ENCODE measurements around the gene IMPA2. TPM values are rescaled to one million over a fixed set of nuclear protein-coding genes. Genes with fewer than 3 reads are reported as not detected.

IMPA2 gene
- total and polyA plus RNA-seq, 2 of the 13 experiments (the other 11 are each of a cell fraction or from before 2014, with no cell fraction given), result 37.8 to 71.8 TPM

DNA sequence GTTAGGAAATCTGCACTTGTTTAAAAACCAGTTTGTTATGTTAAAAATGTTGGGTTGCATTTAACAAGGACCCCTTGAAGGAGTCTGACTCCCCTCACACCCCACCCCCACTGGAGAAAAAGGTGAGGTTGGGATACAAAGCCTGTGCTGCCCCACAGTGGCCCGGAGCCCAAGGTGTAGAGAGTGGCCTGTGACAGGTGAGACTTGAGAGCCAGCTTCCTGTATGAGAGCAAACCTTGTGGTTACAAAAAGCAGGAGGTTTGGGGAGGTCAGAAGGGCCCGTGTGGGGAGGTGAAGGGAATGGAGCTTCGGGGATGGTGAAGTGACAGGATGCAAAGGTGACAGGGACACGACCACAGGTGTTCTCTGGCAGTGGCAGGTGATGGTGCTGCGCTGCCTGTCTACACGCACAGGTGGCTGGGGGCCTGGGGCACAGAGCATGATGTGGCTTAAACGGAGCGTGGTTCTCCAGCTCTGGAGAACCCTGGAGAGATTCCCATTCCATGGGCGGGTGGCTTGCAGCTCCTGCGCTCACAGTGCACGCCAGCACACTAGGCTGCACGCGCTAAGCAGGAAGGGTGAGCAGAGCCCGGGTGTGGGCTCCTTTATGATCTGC, 29.0 kb downstream of the IMPA2 start:
- ChIA-PET POLR2A (no interaction called here), CTCF (ENCODE audit: low intra/inter-chr PET ratio, low total read pairs) (no interaction called here)
- Histone ChIP-seq H3K4me1 (ENCODE audit: insufficient read depth, low read length) (peaks cover 24% of the 10 kb centered on the region), H3K36me3 (replicated peaks in 1 of 2; ENCODE audit: control insufficient read depth in 1 of 2, insufficient read depth in 2 of 2, low read length in 2 of 2) (peaks cover 18 to 65% of the 10 kb centered on the region in 2 experiments; a peak in 4 of 5 replicates), H3K9me3 (ENCODE audit: low read length) (no peaks in the 10 kb centered on the region), H2AFZ (ENCODE audit: low read length) (no peak overlapping the region), H3K27me3 (ENCODE audit: control insufficient read depth in 1 of 2, insufficient read depth in 2 of 2, low read length in 2 of 2) (no peaks in the 10 kb centered on the region), H3K9ac (ENCODE audit: insufficient read depth, low read depth, low read length) (no peak overlapping the region), H3K4me2 (ENCODE audit: low read depth, low read length) (no peak overlapping the region), H3K4me3 (replicated peaks in 1 of 3; ENCODE audit: insufficient read depth in 1 of 3, low read depth in 2 of 3, low read length in 3 of 3) (no peak overlapping the region), H4K20me1 (ENCODE audit: insufficient read depth, low read length) (peaks cover 6% of the 10 kb centered on the region; the same call in 1 of the 2 replicates), H3K79me2 (ENCODE audit: insufficient read depth, low read length) (no peaks in the 10 kb centered on the region), H3K27ac (ENCODE audit: extremely low read length, insufficient read depth, low read length) (no peak overlapping the region)
- in situ Hi-C loops (cut with HindIII; ENCODE audit: extremely low pct_ligation_motif_present, low pct_unique_long_range_greater_than_20kb), result no loop called here
- WGBS (ENCODE audit: low lambda C conversion rate), result 99% methylated on average over 9 of the region's 14 CpGs
- ATAC-seq (no peak), FAIRE-seq (no peak), DNase-seq (ENCODE audit: low spot score) (no peak)
- intact Hi-C loops (cut with micrococcal nuclease; ENCODE audit: unreplicated experiment), result no loop called here
- TF ChIP-seq CTCF (CRISPR knock-in tag; IDR thresholded peaks at IDR 0.05) (0 out of 2 replicates have a peak, but pooled peaks have one; percentile 21), SMARCC2 (IDR thresholded peaks at IDR 0.05) (no peak), STAG1 (CRISPR knock-in tag; IDR thresholded peaks at IDR 0.05) (0 out of 2 replicates have a peak, but pooled peaks have one; percentile 24)
- BruUV-seq (replicated peaks), result no TSS peak

GRCh38 chr18:12011199-12011956, 30.1 kb downstream of the IMPA2 start:
- intact Hi-C loops (cut with micrococcal nuclease; ENCODE audit: unreplicated experiment), result no loop called here
- TF ChIP-seq CREB3 (CRISPR knock-in tag; IDR thresholded peaks at IDR 0.05), result no peak
- TF ChIP-seq, protein P1, sequence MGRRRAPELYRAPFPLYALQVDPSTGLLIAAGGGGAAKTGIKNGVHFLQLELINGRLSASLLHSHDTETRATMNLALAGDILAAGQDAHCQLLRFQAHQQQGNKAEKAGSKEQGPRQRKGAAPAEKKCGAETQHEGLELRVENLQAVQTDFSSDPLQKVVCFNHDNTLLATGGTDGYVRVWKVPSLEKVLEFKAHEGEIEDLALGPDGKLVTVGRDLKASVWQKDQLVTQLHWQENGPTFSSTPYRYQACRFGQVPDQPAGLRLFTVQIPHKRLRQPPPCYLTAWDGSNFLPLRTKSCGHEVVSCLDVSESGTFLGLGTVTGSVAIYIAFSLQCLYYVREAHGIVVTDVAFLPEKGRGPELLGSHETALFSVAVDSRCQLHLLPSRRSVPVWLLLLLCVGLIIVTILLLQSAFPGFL (CRISPR knock-in tag; IDR thresholded peaks at IDR 0.05), result no peak

More at GRCh38 chr18:12011199-12011956, 30.1 kb downstream of the IMPA2 start:
- ChIA-PET CTCF (ENCODE audit: low intra/inter-chr PET ratio, low total read pairs) (no interaction called here), POLR2A (no interaction called here)
- H3K4me1 ChIP-seq (ENCODE audit: insufficient read depth, low read length), result peaks cover 24% of the 10 kb centered on the region
- H2AFZ ChIP-seq (ENCODE audit: low read length), result no peak overlapping the region
- in situ Hi-C loops (cut with HindIII; ENCODE audit: extremely low pct_ligation_motif_present, low pct_unique_long_range_greater_than_20kb), result no loop called here
- FAIRE-seq, result no peak
- H3K9me3 ChIP-seq (ENCODE audit: low read length), result no peaks in the 10 kb centered on the region
- DNase-seq (ENCODE audit: low spot score), result no peak
- H3K4me3 ChIP-seq (replicated peaks in 1 of 3; ENCODE audit: insufficient read depth in 1 of 3, low read depth in 2 of 3, low read length in 3 of 3), result no peak overlapping the region
- peaks cover 18 to 67% of the 10 kb centered on the region in 2 experiments; a peak in 4 of 5 replicates for H3K36me3 ChIP-seq (replicated peaks in 1 of 2; ENCODE audit: control insufficient read depth in 1 of 2, insufficient read depth in 2 of 2, low read length in 2 of 2)
- no peaks in the 10 kb centered on the region for H3K27me3 ChIP-seq (ENCODE audit: control insufficient read depth in 1 of 2, insufficient read depth in 2 of 2, low read length in 2 of 2)
- no TSS peak for BruUV-seq (replicated peaks)
- no peak overlapping the region for H3K4me2 ChIP-seq (ENCODE audit: low read depth, low read length)
- no peak overlapping the region for H3K9ac ChIP-seq (ENCODE audit: insufficient read depth, low read depth, low read length)
- H3K79me2 ChIP-seq (ENCODE audit: insufficient read depth, low read length), result no peaks in the 10 kb centered on the region
- WGBS (ENCODE audit: low lambda C conversion rate), result 93% methylated on average over 3 of the region's 8 CpGs
- no peak for ATAC-seq
- H3K27ac ChIP-seq (ENCODE audit: extremely low read length, insufficient read depth, low read length), result no peak overlapping the region
- H4K20me1 ChIP-seq (ENCODE audit: insufficient read depth, low read length), result peaks cover 6% of the 10 kb centered on the region; the same call in 1 of the 2 replicates

Data from HepG2 (cell line).